Activated T-helper 9 cell treated with anti-CD3 and anti-CD28 coated beads, Interleukin-2, amount 50 U/mL, for 16 hours (primary cell): ENCODE results near the gene LITAFD.
"Not testable (repeated sequence)": the region's sequence is repeated elsewhere in the genome, so short reads cannot be mapped to it uniquely, and the experiment has no call there.

Experiments used
- DNase-seq: peaks from one replicate; pipeline ENCODE4 v3.0.0-alpha.2; 2020; ENCODE audit warnings: low read depth

The LITAFD gene

DNA sequence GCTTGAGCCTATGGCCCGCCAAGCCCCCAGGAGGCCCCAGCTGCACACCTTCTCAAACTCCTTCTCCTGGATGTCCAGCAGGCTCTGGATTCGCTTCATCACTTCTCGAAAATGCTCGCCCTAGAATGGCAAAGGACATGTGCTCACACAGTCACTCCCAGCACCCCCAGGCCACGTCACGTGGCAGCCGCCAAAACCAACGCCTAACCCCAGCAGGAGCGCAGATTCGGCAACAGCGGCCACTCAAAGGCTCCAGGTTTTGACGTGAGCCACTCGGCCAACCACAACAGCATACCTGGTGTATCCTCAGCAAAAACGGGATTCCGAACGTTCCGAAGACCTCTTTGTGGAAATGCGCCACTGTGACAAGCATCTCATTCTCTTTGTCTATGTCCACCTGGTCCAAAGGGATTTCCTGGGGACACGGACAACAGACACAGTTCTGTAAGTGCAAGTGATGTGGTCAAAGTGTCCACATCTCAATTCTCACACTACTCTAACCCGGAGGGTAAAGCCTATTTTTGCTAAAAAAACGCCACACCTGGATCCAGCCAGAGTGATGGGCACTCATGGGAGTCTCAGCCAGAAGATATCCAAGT lies 12.7 kb downstream of the LITAFD start:
- no peak for DNase-seq

DNA sequence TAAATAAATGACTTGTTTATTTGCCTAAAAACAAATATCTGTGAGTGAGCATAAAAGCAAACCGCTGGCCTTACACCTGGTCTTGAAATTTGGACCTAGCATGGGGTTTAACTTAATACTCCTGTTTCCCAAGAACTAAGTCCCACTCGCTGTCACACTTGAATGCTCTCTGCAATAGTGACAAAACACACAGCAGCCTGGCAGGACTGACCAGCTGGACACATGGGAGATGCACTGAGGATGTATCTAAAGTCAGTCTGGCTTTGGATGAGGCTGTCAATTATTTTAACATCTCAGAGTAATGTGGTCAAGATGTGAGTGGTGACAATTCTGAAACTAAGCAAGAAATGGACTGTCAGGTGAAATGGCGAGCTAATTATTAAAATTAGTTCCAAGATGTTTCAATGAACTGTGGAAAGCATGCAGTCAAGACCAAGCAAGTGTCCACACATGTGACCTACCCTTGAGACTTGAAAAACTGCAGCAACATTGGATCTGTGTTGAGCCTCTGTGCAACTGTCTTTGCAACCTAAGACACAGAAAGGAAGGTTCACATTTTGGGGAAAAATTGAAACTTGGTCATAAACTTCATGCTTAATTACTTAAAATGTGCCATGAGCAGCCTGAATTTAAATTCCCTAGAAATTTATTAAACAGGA lies 16.6 kb downstream of the LITAFD start:
- DNase-seq = no peak

DNA sequence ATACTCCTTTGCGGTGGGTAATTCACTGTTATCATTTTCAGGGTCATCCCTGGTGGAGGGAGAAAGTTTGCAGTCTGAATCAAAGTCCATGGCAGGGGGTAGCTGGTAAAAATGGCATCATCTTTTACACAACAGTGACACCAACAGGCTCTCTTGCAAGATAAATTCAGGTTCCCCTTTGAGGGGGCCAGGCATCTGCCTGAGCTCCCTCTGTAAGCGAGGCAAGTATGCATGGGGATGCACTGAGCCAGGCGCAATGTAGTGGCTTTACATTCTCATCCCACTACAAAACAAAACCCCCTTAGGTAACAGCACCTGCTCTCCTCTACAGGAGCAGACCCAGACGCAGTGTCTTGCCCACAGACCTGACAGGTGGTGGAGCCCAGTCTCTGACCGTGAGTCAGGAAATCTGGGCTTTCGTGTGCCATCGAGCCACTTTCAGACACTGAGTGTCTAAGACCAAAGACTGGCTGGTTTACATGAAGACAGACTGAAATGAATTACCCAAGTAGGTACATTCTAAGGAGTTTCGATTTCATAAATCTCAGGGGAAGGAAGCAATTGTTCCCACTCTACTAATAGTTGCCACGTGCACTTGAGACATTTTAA lies 17.7 kb downstream of the LITAFD start:
- DNase-seq = no peak

DNA sequence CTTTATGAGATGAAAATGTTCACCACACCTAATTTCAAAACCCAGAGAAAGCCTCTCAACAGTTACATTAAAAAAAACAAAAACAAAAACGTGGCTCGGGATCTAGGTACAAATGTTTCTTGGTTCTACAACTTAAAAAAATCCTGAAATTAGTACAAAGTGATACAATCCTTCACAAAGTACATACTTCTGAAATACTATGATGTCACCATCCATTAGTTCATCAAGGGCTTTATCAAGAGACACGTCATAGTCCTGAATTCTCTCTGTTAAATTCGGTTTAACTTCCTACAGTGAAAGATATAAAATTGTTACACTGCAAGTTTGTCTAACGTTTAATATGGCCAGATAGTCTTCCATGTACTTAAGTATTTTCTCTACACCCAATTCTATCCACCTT lies 18.2 kb downstream of the LITAFD start:
- no peak for DNase-seq

DNA sequence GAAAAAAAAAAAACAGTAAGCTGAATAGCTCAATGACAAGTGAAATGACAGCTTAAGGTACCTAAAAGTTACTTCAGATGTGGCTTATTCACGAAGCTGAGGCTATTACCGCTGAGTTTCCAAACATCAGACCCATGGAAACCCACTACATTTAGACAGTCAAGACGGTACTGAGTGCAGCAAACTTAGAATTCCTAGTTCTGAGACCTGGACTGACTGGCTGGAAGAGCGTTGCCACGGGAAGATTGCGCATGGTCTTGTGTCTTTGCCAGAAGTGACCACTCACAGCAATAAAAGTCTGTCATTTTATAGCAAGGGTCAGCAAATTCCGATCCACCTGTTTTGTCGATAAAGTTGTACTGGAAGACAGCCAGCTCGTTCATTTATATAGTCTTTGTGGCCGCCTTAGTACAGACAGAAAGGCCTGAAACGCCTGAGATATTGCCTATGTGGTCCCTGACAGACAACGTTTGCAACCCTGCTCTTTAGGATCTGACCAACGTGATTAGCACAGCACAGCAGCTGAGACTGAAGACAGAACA lies 19.2 kb downstream of the LITAFD start:
- DNase-seq = no peak

DNA sequence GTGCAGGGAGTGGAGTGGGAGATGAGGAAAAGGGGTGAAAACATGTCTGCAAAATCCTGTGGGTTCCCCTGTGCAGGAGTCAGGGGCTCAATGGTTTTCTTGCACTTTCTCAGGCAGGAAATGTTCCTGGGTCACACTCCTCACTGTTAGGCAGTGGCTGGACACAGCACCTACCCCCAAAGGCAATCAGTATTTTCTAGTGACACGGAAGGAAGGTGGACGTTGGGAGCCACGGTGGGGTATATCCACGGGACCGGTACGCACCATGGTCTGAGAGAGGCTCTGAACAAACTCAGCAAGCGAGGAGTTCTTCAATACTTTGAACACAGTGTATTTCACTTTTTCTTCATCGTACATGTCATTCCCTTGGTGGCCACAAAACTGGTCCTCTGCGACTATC lies 20.9 kb downstream of the LITAFD start:
- DNase-seq = no peak

DNA sequence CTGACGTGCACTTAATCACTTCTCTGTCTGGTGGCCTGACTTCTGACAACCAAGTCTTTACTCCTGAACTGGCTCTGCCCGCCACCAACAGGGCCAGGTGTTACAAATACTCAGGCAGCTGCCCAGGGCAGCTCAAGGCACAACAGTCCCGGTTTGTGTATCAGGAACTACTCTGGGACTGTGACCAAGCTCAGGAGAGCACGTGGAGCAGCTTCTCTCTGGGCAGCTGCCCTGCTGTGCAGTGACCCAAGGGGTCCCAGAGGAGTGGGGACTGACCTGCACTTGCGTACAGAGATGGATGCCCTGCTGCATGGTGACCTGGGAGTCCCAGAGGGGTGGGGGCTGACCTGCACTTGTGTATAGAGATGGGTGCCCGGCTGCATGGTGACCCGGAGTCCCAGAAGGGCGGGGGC lies 21.9 kb downstream of the LITAFD start:
- no peak for DNase-seq

DNA sequence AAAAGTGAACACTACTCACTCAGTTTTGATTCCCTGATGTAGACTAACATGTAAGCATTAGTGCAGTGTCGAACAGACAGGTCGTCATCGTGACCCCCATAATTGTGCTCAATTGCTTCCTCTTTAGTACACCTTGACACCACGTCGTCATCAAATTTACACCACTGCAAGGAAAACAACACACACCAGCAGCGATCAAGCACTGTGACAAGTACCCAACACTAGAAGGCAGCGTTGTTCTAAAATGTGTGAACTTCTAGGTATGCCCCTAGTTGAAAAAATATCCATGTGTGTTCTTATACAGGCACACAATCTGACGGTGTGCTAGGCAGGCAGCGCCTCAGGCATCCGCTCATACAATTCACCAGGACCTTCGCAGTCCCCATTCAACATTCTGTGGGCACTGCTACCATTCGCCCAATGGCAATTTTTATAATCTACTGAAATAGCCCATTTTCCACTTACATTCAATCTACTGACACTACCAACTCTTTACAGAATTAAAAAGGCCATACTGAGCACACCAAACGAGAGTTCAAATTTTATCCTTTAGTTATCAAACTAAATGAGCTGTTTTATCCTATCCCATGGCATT lies 23.1 kb downstream of the LITAFD start:
- no peak for DNase-seq

DNA sequence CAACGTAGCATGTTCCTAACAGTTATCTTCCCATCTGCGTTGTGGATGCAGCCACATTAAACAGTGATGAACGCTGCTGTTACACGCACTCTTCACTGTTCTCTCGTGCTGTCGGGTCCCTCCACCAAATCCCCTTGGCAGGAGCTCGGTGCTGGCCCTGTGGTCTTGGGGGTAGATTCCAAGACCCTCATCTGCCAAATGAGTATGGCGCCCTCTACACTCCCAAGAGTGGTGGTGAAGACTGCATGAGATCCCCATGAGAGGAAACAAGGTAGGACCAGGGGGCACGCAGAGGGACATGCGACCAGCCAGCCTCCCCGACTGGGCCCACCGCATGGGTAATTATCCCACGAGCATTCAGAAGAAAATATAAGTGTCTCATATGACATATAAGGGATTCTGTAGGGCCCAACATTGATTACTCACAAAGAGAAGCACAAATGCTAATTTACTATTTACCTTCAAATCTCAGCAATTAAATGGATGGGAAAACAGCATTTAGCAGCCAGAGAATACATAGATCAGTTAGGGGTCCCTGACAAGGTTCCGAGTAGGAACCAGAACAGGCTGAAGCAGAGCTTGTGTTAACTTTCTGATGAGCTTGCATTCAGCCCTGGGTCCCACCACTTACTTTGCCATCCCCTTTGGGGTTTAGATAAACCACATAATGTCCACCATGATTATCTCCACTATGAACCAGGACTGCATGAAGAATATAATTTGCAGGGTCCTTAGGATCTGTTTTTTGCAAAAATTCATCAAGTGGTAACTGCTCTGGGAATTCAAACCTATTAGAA lies 23.8 kb downstream of the LITAFD start:
- DNase-seq = no peak

DNA sequence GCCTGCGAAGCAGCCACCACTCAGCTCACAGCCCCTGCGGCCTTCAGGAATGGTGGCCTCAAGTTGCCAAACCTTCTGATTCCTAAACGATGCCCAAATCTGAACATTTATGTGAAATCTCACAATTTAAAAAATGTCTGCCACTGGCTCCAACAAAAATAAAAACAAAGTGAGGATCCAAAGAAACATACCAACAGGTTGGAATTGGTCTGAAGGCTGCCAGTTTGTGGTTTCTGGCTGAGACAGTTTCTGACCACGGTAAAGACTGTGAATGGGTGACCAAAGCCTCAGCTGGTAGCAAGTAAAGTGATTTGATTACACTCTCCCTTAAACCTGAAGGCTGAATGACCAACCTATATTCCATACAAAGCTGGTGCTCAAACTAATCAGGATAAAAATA lies 24.9 kb downstream of the LITAFD start:
- no peak for DNase-seq

DNA sequence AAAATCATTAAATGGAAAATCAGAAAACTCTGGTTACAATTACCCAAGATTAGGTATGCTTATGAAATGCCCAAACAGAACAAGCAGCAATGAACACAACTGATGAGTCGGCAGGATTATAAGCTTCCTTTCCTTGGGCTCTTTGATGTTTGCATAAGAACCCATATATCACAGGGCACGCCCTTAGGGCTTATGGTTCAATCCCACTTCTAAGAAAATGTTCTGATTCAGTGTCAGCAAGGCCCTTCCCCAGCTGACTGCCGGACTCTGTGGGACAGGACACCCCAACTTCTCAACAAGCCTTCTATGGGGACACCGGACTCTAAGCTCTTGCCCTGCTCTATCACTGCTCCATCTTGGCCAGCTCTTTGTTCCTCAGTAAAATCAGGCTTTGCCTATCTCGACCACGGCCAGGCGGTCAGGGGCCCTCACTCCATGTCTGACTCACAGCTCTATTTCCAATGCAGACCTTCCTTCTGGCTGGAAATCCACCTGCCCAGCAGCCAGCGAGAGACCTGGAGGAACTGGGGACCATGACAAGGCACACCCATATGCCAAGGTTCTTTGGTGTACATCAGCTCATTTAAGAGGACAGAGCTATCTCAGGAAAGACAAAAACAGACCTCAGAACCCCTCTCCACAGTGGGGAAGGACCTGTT lies 26.8 kb downstream of the LITAFD start:
- no peak for DNase-seq

DNA sequence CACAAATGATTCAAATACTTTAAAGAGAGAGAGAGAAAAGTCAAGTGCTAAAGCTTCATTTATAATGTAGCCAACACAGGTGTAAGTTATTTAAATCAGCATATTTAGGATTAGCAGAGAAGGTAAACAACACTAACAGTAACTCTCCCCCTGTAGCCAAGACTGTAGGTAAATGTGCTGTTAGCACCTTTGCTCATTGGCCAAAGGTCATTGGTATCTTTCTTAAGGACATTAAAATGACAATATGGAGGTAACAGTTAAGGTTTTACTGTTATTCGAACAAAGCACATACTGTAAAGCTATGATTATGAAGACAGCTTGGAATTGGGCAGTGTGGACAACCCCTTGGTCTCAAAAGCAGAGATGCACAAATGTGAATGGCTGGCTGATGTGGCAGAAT lies 28.7 kb downstream of the LITAFD start:
- no peak for DNase-seq

DNA sequence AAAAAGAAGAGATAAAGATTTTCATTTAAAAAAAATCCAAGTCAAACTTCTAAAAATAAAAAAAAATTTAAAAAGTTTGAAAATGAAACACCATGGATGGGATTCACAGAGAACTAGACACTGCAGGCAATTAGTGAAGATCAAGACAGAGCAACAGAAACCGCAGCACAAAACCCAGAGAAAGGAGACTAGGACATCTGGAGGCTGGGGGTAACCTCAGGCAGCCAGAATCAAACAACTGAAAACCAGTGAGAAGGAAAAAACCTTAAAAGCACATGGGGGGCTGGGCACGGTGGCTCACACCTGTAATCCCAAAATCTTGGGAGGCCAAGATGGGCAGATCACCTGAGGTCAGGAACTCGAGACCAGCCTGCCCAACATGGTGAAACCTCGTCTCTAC lies 30.6 kb downstream of the LITAFD start:
- no peak for DNase-seq

DNA sequence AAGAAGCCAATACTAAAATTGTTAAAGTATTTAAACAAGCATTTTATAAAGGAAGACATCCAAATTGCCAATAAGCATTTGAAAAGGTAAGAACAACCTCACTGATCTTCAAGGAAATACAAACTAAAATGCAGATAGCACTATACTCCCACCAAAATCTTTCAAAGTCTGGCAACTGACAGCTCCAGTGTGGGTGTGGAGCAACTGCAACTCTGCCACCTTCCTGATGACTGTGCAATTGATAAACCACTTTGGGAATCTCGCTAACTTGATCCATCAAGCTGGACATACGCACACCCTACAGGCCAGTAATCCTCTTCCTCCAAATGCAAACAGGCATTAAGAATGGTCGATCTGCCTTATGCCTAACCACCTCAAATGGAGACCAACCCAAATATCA lies 31.9 kb downstream of the LITAFD start:
- no peak for DNase-seq

DNA sequence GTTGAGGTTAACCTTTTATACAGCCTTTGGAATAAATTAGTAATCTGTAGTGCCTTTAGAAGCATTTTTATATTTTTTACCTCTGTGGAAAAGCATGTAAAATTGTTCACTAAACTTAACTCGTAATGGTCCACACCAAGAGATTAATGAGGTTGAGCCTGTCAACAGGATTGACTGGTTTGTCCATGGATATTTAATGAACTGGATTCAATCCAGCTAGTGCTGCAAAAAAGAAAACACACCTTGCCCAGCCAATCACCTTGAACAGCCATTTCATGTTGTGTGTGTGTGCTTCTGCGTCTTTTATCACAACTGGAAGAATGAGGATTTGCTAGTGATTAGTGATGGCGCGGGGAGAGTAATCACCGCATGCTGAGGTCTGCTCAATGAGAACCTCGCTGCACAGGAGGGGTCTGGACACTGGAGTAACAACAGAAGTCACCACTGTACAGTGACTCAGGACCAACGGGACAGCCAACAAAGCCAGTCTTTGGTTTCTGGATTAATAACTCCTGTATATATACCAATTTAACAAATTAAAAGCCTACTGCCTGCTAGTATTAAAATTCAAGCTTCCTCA lies 33.7 kb downstream of the LITAFD start:
- no peak for DNase-seq

DNA sequence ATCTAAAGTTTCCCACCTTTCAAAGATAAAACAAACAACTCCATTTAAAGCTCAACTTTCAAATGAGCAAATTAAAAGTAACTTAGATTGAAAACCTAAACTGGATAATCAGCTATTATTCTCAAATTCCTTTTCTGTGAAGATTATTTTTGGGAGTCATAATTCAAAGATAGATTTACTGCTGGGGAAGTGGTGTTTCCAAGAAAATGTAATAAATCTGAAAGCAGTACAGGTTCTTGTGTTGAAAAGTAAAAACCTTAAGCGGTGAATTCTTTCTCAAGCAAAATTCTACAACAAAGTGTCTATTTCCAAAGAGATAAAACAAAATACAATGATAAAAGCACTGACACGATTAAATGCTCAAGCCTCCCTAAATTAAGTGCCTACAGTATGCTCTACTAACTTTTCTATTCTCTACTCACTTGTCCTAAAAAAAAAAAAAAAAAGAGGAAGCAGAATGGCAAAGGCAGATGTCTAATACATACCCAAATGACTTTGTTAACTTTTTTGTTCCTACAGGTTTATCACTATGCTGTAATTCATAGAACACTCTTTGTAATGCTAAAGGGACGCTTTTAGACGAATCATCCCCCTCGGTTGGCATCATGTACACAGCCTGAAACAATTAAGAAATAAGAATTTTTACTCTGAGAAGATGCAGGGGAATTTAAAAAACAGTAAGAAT lies 34.5 kb downstream of the LITAFD start:
- no peak for DNase-seq

DNA sequence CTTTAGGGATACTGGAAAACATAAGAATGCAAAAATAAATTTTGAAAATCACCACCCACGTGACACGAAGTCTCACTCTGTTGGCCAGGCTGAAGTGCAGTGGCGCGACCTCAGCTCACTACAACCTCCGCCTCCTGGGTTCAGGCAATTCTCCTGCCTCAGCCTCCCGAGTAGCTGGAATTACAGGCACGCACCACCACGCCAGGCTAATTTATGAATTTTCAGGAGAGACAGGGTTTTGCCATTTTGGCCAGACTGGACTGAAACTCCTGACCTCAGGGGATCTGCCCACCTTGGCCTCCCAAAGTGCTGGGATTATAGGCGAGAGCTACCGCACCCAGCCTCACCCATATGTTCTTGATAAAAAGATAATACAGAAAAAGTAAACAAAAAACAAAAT lies 35.2 kb downstream of the LITAFD start:
- DNase-seq = not testable (repeated sequence)

DNA sequence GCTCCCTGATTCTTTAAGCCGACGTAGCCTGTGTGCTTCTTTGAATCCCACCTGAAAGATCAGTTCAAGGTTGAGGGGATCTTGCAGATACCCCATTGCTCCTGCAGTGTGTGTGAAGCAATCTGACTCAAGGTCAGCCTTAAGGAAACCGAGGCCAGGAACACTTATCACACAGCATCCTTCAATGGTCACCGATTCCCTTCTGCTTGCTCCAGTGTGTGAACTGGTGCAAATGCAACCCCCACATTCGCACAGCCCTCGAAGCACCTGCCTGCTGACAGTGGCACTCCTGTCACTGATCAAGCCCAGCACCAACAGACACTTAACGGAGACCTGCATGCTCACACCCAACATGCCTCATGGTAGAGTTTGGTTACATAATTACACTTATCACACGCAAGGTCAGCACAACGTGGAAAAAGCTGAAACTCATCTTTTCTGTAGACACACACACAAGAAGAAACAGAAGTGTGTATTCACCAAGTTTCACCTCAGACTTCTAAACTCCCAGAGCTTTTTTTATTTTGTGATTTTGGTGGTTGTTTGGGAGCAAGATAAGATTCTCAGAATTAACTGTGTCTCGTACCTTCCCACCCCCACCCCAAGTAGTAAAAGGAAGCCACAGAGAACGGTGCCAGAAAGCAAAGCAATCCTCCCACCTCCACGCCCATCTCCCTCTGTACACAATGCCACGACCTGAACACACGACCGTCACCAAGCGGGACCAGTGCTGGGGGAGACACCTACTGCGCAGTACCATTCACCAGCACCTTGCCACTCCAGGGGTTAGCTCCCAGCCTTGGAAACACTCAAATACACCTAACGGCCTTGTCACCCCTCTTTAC lies 37.2 kb downstream of the LITAFD start:
- no peak for DNase-seq

DNA sequence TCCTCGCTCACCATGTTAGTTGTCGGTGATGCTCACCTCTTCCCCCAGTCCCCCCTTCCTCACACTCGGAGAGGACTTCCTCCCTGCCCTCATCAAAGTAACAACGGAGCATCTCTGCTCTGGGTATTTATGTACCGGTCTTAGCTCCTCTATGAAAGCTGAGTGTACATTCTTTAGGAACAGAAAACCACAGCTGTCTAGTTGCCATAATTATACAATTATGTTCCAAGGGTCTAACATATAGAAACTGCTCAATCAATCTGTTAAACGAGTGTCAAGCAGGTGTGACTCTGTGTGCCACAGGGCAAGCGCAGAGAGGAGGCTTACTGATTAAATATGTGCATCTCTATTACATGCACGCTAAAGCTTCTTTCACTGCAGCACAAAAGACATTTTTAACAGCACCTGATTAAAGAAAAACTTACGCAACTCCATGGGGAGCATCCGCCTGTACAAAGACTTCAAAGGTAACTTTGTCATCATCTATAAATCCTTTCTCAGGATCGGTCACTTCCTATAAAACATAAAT lies 37.8 kb downstream of the LITAFD start:
- DNase-seq = no peak
